Activated CD4-positive, alpha-beta T cell treated with anti-CD3 and anti-CD28 coated beads, Interleukin-2, amount 50 U/mL, for 4 hours (primary cell): Measurements from ENCODE around the gene MRPS12.
"Not testable (repeated sequence)": the region's sequence is repeated elsewhere in the genome, so short reads cannot be mapped to it uniquely, and the experiment has no call there.

Experiments
- DNase-seq, 2 experiments: peaks; one replicate each; pipeline ENCODE4 v3.0.0-alpha.2; 2020

Gene MRPS12

DNA sequence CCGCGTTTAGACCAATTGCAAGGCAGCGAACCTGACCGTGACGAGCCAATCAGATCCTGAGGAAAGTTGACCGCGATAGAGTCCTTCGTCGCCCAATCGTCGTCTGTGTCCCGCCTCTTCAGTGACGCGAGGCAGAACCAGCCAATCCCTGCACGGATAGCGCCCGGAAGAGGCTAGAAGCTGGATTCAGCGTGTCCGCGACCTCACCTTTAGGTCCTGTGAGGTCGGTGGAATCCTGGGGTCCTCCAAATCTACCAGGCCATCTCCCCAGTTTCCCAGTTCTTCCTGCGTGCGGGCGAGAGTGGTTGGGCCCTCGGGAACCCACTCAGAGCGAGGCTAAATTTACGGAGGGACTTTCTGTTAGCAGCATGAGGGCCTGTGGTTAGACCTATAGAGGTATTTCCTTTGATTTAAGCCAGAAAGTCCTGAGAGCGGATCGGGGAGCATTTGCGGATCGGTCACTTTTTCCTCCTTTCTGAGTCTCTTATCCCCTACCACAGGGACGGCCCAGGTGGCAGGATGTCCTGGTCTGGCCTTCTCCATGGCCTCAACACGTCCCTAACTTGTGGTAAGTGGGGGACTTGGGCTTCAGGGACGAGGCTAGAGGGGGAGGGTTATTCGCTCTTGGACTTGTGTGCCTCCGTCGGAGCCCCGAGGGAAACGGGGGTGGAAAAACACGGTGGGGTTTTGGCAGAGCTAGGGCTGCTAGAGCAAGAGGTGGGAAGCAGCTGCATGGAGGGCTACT, at the start of gene MRPS12:
Gene MRPS12 (plus strand): TSS at position 169 of the 745 bp plus-strand sequence. CDS start 351 bp downstream, at position 520.
- DNase-seq, result peak; percentile 98

DNA sequence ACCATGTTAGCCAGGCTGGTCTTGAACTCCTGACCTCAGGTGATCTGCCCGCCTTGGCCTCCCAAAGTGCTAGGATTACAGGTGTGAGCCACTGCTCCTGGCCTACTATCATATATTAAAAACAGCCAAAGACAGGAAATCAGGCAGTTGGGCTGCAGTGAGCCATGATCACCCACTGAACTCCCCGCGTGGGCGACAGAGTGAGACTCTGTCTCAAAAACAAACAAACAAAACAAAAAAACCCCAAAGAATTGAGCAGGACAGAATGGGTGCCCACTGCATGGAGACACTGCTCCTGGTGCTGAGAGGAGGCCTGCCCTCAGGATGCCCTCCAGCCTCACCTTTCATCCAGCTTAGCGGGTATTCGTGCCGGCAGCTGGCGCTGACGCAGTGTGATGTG, 47.5 kb upstream of the MRPS12 start:
- no peak for DNase-seq

DNA sequence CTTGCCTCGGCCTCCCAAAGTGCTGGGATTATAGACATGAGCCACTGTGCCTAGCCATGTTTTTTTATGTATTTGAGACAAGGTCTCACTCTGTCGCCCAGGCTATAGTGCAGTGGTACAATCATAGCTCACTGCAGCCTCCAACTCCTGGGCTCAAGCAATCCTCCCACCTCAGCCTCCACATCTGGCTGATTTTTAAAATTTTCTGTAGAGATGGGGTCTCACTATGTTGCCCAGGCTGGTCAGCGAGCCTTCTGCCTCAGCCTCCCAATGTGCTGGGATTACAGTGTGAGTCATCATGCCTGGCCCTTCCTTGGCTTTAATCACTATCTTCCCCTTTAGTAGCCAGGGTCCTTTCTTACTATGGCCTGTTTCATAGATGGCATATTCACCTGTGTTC, 46.1 kb upstream of the MRPS12 start:
- not testable (repeated sequence) for DNase-seq

DNA sequence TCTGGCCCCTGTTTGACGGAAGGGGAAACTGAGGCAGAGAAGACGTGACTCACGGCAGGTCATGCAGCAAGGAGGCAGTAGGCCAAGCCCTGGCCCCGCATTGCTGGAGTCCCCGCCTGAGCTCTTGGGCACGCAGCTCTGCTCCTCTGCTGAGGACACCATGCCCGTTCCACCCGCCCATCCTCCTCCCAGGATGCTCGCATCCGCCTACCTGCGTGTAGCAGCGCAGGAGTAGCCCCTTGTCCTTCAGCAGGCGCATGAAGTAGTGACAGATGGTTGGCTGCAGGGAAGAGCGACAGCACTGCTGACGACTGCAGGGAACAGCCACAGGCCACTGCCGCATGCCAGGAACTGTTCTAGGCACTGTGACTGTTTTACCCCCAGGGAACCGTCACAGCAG, 41.9 kb upstream of the MRPS12 start:
- DNase-seq, result no peak

DNA sequence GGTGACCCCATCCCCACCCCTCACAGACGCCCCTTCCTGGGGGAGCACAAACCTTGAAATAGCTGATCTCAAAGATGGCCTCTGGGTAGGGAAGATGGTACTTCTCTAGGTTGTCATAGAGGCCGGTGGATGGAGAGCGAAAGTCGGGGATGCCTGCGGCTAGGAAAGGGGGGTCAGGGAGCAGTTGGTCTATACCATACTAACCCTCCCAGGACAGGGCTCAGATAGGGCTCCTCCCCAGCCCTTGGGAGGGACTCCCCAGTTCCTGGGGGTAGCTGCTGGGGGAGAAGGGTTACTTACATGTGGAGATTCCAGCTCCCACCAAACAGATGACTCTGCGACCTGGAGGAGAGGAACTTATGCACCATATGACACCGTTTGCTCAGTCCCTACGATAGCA, 40.9 kb upstream of the MRPS12 start:
- DNase-seq, result no peak

DNA sequence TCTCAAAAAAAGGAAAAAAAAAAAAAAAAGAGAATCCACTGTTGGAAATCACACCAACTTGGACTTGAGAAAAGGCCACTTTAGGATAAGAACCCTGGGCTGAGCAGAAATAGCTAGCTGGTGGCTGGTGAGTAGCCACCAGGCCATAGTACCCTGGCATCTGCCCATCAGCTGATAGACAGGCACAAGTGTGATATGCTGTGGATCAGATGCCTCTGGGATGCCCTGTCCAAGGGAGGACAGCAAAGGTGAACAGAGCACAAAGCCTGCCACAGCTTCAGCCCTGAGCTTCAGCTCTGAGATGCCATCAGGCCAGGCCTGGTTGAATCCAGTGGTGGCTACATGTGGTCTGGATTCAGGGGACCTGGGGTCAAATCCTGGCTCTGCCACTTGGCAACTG, 40.1 kb upstream of the MRPS12 start:
- no peak for DNase-seq

DNA sequence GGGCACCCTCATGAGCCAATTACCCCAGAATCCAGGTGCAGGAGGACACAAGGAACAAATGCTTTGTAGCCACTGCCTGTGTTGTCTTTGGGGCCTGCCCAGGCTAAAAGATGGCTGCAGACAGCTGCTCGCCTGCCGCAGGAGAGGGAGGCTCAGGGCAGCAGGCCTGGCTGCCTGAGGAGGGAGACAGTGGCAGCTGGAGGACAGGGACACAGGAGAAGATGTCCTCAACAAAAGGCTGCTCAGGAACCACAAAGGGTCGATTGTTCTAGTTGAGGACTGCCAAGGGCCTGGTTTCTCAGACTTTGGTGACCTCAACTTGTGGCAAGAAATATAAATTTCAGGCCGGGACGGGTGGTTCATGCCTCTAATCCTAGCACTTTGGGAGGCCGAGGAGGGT, 39.0 kb upstream of the MRPS12 start:
- no peak for DNase-seq

DNA sequence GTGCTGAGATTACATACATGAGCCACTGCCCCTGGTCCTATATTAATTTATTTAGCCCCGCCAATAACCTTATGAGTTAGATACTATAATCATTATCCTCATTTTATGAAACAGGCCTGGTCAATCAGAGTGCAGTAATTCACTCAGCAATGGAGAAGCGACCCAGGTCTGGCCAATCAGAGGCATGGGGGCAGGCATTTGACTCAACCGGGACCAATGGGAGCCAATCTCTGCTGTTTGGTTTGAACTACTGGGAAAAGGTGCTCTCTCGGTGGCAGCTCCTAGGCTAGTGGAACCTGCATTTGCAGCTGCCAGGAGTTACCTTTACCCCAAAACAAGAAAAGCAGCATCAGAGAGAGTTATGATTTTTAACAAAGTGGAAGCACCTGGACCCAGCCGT, 37.9 kb upstream of the MRPS12 start:
- no peak for DNase-seq

DNA sequence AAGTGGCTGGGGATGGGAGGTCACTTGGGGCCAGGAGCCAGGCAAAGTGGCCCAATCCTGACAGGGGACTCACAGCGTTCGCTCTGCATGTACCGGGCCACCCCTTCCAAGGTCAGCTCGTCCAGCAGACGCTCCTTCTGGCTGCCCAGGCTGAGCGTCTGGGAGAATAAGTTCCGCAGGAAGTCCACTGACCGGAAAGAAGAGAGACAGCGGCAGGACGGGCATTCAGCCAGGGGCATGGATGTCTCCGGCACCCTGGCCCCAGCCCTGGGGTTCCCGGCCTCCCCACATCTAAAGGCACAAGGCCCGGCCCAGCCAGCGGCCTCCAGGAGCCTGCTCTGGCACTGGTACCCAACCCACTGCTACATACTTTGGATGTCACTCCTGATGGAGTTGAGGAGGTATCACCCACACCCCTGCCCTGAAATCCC, 37.4 kb upstream of the MRPS12 start:
- DNase-seq, result no peak

DNA sequence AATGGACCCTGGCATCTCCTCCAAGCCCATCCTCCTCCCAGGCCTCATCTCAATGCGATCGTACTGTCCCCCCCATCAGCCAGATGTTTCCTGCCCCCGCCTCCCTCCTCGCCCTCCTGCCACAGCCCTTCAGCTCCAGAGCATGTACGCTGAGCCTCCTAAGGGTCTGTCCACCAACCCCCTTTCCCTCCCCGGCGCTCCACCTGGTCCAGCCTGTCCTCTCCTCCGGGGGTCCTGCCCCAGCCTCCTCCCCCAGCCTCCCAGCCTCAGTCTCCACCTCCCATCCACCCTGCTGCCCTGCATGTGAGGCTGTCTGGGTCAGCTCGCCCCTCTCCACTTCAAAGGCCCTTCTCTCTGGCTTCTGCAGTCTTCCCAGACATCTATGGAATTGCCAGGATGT, 35.8 kb upstream of the MRPS12 start:
- no peak for DNase-seq

DNA sequence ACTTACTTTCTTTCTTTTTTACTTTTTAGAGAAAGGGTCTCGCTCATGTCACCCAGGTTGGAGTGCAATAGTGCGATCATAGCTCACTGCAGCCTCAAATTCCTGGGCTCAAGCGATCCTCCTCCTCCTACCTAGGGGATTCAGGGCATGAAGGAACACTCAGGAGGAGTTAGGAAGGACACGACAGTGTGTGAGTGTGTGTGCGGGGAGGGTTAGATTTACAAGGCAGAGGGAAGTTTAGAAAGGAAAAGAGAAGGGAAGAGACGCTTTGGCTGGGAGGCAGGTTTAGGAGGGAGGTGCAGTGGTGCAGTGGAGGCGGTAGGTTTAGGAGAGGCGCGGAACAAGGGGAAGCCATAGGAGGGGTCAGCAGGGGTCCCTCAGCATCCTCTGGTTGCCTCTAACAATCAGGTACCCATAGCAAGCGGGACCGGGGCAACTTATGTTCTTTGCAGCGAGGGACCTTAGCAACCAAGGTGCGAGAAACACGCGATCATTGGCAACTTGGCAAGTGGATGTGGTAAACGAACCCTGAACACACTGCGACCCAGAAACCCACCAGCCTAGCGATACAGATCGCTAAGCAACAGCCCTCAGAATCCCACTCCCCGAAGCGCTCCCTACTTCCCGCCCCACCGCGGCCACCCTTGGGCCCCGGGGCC, 31.8 kb upstream of the MRPS12 start:
- DNase-seq, result no peak

DNA sequence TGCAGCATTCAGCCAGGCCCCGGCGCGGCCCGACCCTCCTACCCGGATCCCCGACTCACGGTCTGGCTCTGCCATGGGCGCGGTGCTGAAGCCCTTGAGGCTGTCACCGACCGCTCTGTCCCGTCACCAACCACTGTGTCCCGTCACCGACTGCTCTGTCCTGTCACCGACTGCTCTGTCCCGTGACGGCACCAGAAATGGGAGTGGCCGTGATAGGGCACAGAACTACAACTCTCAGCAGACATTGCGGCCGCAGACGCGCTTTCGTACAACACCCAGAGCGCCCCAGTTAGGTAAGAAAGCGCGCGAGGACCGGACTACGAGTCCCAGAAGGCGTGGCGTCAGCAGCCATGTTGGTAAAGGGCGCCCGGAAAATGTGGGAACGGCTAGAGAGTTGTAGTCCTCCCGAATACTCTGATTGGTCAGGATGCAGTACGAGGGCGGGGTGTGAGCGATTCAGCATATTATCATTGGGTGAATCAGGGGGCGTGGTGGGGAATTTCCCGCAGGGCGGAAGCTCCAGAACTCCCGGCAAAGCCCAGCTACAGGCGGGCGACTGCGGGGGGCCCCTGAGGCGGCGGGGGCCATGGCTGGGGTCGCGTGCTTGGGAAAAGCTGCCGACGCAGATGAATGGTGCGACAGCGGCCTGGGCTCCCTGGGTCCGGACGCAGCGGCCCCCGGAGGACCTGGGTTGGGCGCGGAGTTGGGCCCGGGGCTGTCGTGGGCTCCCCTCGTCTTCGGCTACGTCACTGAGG, 31.1 kb upstream of the MRPS12 start, which contains the start of the genes NFKBIB and SIRT2:
Gene NFKBIB (plus strand): TSS at position 523 of the 755 bp plus-strand sequence. CDS start 64 bp downstream, at position 587.
Gene SIRT2 (minus strand): TSS at position 172 of the 755 bp plus-strand sequence. CDS start 97 bp downstream, at position 75.
- peak; percentile 99 for DNase-seq

DNA sequence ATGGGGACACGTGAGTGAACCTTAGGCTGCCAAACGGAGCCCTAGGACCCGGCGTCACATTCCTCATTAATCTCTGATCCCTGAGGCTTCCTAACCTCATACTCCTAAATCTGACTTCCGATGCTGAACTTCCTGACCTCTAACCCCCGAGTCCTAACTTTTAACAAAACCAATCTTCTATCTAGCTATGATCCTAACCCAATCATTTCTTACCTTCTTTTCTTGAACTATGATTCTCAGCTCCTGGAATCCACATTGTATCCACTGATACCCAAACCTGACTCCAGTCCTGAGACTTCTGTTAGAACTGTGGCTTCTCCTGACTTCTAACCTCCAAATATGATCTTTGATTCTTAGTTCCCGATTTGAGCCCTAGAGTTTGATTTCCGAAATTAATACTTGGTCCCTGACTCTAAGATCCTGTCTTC, 30.5 kb upstream of the MRPS12 start:
- DNase-seq, result no peak

DNA sequence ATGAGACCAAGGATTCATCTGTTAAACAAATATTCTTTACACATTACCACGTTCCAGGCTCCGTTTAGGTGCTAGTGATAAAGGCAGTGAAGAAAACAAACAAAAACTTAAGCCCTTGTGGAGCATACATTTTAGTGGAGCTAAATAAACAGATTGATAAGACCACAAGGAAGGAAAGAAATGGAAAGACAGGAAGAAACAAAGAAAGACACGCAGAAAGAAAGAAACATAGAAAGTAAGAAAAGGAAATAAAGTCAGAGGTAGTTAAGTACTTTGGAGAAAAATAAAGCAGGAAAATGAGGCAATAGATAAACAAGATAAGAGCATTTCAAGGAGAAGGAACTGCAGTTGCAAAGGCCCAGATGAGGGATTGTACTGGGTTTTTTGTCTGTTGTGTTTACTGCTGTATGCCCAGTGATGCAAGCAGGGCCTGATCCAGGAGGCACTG, 30.0 kb upstream of the MRPS12 start:
- DNase-seq, result no peak

DNA sequence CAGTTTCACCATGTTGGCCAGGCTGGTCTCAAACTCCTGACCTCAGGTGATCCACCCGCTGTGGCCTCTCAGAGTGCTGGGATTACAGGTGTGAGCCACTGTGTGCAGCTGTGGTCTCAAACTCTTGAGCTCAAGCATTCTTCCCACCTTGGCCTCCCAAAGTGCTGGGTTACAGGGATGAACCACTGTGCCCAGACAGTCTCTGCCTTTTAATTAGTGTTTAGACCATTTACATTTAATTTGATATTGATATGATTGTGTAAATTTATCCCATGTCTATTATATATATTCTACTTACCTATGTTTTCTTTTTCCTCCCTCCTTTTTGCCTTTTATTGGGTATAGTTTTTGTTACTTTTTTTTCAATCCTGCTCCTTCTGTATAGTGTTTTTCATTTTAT, 29.1 kb upstream of the MRPS12 start:
- DNase-seq, result no peak

DNA sequence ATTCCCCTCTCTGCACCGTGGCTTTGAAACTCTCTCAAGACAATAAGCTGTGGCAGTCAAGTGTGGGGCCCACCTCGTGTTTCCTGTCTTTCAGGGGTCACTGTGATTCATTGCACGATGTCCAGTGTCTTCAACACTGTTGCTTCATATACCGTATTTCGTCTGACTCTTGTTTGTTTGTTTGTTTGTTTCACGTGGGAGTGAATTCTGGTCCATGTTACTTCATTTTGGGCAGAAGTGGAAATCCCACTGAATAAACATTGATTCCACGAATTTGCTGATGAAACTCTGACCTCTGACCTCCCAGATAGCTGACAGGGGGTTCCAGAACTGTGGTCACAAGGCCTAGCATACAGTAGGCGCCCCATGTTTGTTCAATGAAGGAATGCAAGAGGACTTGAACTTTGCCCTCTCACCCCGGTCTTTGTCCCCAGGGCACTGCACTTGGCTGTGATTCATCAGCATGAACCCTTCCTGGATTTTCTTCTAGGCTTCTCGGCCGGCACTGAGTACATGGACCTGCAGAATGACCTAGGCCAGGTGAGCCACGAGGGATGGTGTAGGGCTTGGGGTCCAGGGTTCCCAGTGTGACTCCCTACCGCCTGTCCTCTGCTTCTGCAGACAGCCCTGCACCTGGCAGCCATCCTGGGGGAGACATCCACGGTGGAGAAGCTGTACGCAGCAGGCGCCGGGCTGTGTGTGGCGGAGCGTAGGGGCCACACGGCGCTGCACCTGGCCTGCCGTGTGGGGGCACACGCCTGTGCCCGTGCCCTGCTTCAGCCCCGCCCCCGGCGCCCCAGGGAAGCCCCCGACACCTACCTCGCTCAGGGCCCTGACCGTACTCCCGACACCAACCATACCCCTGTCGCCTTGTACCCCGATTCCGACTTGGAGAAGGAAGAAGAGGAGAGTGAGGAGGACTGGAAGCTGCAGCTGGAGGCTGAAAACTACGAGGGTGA, 25.9 kb upstream of the MRPS12 start:
- no peak for DNase-seq

DNA sequence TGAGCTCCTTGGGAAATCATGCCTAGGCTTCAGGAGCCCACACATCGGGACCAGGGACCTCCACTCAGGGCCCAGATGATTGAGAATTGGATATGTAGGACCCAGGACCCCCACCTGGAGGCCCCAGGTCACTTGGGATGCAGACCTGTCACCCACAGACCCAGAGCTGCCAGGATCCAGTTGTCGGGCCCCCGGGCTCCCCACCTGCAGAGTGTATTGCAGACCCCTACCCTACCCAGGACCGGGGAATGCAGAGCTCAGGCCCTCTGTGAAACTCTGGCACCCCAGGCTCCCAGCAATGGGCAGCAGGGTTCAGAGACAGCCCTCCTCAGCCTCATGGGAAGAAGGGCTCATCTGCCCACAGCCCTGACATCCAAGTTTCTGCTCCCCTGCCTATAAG, 25.1 kb upstream of the MRPS12 start:
- no peak for DNase-seq

DNA sequence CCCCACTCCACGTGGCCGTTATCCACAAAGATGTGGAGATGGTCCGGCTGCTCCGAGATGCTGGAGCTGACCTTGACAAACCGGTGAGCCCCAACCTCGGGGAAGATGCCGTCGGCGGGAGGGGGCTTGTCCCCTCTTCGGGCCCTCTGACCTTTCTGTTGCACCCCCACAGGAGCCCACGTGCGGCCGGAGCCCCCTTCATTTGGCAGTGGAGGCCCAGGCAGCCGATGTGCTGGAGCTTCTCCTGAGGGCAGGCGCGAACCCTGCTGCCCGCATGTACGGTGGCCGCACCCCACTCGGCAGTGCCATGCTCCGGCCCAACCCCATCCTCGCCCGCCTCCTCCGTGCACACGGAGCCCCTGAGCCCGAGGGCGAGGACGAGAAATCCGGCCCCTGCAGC, 23.5 kb upstream of the MRPS12 start:
- DNase-seq, result no peak

DNA sequence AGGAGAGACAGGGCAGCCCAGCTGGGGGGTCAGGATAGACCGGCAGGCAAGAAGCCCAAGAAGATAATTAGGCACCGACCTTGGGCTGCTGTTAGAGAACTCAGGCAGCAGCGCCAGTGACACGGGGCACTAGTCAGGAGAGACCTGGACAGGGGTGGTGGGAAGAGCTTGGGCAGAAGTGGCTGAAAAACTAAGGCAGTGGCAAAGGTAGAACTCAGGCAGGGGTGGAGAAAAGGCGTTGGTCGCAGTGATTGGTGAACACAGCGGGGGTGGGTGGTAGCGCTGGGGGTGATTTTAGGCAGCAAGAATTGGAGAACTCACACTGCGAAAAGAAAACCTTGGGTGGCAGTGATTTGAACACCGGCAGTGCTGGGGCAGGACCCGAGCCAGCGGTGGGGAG, 23.1 kb upstream of the MRPS12 start:
- DNase-seq, result no peak

DNA sequence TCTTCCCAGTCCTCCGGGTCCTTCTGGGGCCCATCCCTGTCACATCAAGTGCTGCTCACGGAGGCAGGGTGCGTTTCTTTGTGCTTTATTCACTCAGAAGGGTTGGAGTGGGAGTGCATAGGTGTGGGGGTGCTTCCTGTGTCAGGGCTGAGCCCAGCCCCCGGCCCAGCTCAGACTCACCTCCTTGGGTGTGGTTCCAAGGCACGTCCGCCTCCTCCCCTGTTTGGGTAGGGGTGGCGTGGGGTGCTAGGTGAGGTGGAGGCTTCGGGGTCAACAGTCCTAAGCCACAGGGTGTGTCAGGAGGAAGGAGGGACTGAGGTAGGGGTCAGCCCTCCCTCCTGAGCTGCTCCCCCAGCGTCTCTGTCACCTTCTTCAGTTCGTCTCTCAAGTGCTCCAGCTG, 21.8 kb upstream of the MRPS12 start:
- no peak for DNase-seq

DNA sequence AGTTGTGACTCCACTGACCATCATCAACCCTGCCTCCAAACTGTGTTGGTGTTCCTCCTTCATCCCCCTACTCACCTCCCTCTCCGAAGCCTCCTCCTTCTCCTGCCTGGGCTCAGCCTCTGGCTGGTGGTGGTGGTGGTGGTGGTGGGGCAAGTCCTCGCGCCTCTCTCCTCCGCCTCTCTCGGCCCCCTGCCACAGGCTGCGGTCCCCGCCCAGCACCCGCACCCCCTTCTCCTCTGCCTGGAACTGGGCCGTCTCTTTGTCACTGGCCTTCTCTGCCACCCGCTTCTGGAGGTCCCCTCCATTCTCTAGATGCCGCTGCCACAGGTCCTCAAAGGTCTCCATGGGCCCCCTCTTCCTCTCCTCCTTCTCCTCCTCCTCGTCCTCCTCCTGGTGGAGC, 20.3 kb upstream of the MRPS12 start:
- DNase-seq, result no peak

DNA sequence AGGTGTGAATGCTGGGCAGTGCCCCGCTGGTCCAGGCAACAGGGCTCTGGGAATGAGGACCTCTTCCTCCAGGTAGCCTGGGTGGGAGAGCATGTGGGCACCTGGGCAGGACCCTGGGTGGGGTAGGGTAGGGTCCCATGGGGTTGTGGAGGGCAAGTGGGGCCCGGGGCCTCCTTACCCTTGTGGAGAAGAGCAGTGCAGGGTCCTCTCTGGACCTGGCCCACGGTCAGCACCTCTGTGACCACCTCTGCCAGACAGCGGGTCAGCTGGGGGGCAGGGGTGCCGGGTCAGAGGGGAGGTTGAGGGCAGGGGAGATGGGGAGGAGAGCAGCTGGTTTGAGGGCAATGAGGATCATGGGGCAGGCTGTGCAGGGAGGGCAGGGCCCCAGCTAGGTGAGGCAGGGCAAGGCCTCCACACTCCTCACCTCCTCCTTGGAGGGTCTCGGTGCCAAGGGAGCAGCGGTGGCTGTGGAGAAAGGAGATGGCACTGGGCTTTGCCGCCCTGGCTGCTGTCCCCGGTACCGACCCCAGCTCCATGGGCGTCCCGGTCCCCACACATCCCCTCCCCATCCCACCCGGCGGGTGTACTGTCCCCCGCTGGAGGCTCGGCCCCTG, 19.2 kb upstream of the MRPS12 start:
- DNase-seq, result no peak
